Measurements from ENCODE around the gene MAP1B. TPM values are rescaled to one million over a fixed set of nuclear protein-coding genes. Genes with fewer than 3 reads are reported as not detected.

The MAP1B gene
- polyA plus RNA-seq, 2 of the 4 experiments (the other 2 are of a cell fraction), result 40.2 to 73.0 TPM

DNA sequence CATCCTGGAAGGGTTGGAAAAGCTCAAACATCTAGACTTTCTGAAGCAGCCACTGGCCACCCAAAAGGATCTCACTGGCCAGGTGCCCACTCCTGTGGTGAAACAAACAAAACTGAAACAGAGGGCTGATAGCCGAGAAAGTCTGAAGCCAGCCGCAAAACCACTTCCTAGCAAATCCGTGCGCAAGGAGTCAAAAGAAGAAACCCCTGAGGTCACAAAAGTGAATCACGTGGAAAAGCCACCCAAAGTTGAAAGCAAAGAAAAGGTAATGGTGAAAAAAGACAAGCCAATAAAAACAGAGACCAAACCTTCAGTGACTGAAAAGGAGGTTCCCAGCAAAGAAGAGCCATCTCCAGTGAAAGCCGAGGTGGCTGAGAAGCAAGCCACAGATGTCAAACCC lies 87.6 kb downstream of the MAP1B start:
- DNase-seq (ENCODE audit: low read depth in 1 of 2, low spot score in 1 of 2) (no peak), ATAC-seq (no peak), FAIRE-seq (no peak)
- H3K4me1 ChIP-seq, result no peaks in the 10 kb centered on the region
- ChIA-PET POLR2A (no interaction called here), CTCF (no interaction called here)
- no peaks in the 10 kb centered on the region for H3K9me3 ChIP-seq
- no peak overlapping the region for H3K27ac ChIP-seq
- H3K4me3 ChIP-seq, result no peak overlapping the region
- no peak overlapping the region for H3K4me2 ChIP-seq
- WGBS (ENCODE audit: missing lambda C conversion rate), result 91% methylated on average over 6 of the region's 6 CpGs
- TF ChIP-seq, protein P1, sequence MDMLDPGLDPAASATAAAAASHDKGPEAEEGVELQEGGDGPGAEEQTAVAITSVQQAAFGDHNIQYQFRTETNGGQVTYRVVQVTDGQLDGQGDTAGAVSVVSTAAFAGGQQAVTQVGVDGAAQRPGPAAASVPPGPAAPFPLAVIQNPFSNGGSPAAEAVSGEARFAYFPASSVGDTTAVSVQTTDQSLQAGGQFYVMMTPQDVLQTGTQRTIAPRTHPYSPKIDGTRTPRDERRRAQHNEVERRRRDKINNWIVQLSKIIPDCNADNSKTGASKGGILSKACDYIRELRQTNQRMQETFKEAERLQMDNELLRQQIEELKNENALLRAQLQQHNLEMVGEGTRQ (IDR thresholded peaks at IDR 0.05), result no peak
- TF ChIP-seq FOSB (CRISPR knock-in tag; IDR thresholded peaks at IDR 0.05) (no peak), NPAS2 (CRISPR knock-in tag; IDR thresholded peaks at IDR 0.05; ENCODE audit: borderline replicate concordance) (no peak), MYC (IDR thresholded peaks at IDR 0.05; ENCODE audit: borderline replicate concordance, low read length) (no peak)
- TF ChIP-seq, protein P2, sequence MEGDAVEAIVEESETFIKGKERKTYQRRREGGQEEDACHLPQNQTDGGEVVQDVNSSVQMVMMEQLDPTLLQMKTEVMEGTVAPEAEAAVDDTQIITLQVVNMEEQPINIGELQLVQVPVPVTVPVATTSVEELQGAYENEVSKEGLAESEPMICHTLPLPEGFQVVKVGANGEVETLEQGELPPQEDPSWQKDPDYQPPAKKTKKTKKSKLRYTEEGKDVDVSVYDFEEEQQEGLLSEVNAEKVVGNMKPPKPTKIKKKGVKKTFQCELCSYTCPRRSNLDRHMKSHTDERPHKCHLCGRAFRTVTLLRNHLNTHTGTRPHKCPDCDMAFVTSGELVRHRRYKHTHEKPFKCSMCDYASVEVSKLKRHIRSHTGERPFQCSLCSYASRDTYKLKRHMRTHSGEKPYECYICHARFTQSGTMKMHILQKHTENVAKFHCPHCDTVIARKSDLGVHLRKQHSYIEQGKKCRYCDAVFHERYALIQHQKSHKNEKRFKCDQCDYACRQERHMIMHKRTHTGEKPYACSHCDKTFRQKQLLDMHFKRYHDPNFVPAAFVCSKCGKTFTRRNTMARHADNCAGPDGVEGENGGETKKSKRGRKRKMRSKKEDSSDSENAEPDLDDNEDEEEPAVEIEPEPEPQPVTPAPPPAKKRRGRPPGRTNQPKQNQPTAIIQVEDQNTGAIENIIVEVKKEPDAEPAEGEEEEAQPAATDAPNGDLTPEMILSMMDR (IDR thresholded peaks at IDR 0.05), result no peak

DNA sequence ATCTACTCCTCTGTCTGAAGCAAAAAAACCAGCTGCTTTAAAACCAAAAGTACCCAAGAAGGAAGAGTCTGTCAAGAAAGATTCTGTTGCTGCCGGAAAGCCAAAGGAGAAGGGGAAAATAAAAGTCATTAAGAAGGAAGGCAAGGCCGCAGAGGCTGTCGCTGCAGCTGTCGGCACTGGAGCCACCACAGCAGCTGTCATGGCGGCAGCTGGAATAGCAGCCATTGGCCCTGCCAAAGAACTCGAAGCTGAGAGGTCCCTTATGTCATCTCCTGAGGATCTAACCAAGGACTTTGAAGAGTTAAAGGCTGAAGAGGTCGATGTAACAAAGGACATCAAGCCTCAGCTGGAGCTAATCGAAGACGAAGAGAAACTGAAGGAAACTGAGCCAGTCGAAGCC lies 88.3 kb downstream of the MAP1B start:
- DNase-seq (ENCODE audit: low read depth in 1 of 2, low spot score in 1 of 2) (no peak), FAIRE-seq (no peak), ATAC-seq (no peak)
- no peak for TF ChIP-seq NR3C1 (IDR thresholded peaks at IDR 0.05)
- TF ChIP-seq HOXA7 (CRISPR knock-in tag; IDR thresholded peaks at IDR 0.05), result no peak
- TF ChIP-seq RARB (CRISPR knock-in tag; IDR thresholded peaks at IDR 0.05), result no peak
- no peak for TF ChIP-seq EHMT2 (IDR thresholded peaks at IDR 0.05; ENCODE audit: low read depth)
- no peak for TF ChIP-seq TP53 (CRISPR knock-in tag; IDR thresholded peaks at IDR 0.05)
- TF ChIP-seq, protein P3, sequence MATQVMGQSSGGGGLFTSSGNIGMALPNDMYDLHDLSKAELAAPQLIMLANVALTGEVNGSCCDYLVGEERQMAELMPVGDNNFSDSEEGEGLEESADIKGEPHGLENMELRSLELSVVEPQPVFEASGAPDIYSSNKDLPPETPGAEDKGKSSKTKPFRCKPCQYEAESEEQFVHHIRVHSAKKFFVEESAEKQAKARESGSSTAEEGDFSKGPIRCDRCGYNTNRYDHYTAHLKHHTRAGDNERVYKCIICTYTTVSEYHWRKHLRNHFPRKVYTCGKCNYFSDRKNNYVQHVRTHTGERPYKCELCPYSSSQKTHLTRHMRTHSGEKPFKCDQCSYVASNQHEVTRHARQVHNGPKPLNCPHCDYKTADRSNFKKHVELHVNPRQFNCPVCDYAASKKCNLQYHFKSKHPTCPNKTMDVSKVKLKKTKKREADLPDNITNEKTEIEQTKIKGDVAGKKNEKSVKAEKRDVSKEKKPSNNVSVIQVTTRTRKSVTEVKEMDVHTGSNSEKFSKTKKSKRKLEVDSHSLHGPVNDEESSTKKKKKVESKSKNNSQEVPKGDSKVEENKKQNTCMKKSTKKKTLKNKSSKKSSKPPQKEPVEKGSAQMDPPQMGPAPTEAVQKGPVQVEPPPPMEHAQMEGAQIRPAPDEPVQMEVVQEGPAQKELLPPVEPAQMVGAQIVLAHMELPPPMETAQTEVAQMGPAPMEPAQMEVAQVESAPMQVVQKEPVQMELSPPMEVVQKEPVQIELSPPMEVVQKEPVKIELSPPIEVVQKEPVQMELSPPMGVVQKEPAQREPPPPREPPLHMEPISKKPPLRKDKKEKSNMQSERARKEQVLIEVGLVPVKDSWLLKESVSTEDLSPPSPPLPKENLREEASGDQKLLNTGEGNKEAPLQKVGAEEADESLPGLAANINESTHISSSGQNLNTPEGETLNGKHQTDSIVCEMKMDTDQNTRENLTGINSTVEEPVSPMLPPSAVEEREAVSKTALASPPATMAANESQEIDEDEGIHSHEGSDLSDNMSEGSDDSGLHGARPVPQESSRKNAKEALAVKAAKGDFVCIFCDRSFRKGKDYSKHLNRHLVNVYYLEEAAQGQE (IDR thresholded peaks at IDR 0.05), result no peak
- no peak for TF ChIP-seq KDM1A (IDR thresholded peaks at IDR 0.05; ENCODE audit: low read depth)
- no peak for TF ChIP-seq RCOR1 (IDR thresholded peaks at IDR 0.05; ENCODE audit: low read depth, low read length)
- TF ChIP-seq RFX5 (IDR thresholded peaks at IDR 0.05), result no peak
- no peak for TF ChIP-seq HOXB13 (CRISPR knock-in tag; IDR thresholded peaks at IDR 0.05; ENCODE audit: low read depth)
- TF ChIP-seq FOSL2 (IDR thresholded peaks at IDR 0.05), result no peak
- TF ChIP-seq FOSL2 (CRISPR knock-in tag; IDR thresholded peaks at IDR 0.05), result no peak
- TF ChIP-seq, protein P4, sequence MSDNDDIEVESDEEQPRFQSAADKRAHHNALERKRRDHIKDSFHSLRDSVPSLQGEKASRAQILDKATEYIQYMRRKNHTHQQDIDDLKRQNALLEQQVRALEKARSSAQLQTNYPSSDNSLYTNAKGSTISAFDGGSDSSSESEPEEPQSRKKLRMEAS (IDR thresholded peaks at IDR 0.05), result no peak
- TF ChIP-seq MAZ (IDR thresholded peaks at IDR 0.05; ENCODE audit: borderline replicate concordance, low read depth, low read length), result no peak
- no peak for TF ChIP-seq MAFK (IDR thresholded peaks at IDR 0.05; ENCODE audit: partially characterized antibody)
- no peak for TF ChIP-seq KDM5A (IDR thresholded peaks at IDR 0.05)
- TF ChIP-seq CBX2 (IDR thresholded peaks at IDR 0.05; ENCODE audit: borderline replicate concordance, low read depth), result no peak
- ChIA-PET POLR2A (interaction anchor here (0.6 kb wide), 1 partner anchor 53 kb away, joined by 3 read pairs; no protein-coding TSS in a partner anchor), CTCF (interaction anchor here (1.5 kb wide), 1 partner anchor 82 kb away, joined by 3 read pairs; no protein-coding TSS in a partner anchor)
- H3K27ac ChIP-seq, result no peak overlapping the region
- no peak overlapping the region for H3K4me3 ChIP-seq
- H3K9me3 ChIP-seq, result no peaks in the 10 kb centered on the region
- 87% methylated on average over 10 of the region's 10 CpGs for WGBS (ENCODE audit: missing lambda C conversion rate)
- H3K4me2 ChIP-seq, result no peak overlapping the region
- no peaks in the 10 kb centered on the region for H3K4me1 ChIP-seq
